GM12892 (cell line): ENCODE data around the gene SLCO2A1.

Experiments used
- POLR2A ChIP-seq: IDR thresholded peaks from 2 replicates; pipeline ENCODE4 v1.6.1; 2011; ENCODE audit warnings: low read depth, low read length, control low read depth
- POLR2AphosphoS5 ChIP-seq: IDR thresholded peaks from 2 replicates; pipeline ENCODE4 v1.6.1; 2011; ENCODE audit warnings: low read depth, low read length, control low read depth

- TF ChIP-seq POLR2AphosphoS5 = no peak
- no peak for TF ChIP-seq POLR2A
Observed at GRCh38 chr3:133955892-133956291, 73.8 kb downstream of the SLCO2A1 start.
